ENCODE measurements around the gene PIP4K2B. TPM values are rescaled to one million over a fixed set of nuclear protein-coding genes. Genes with fewer than 3 reads are reported as not detected.
A peak's percentile ranks its signal among the peaks of the same experiment; 100 is the strongest.

Gene PIP4K2B
- total and polyA plus RNA-seq, 9 of the 15 experiments (the other 6 are each of a cell fraction or from before 2014, with no cell fraction given): 3.7 to 29.9 (median 23.0) TPM

DNA sequence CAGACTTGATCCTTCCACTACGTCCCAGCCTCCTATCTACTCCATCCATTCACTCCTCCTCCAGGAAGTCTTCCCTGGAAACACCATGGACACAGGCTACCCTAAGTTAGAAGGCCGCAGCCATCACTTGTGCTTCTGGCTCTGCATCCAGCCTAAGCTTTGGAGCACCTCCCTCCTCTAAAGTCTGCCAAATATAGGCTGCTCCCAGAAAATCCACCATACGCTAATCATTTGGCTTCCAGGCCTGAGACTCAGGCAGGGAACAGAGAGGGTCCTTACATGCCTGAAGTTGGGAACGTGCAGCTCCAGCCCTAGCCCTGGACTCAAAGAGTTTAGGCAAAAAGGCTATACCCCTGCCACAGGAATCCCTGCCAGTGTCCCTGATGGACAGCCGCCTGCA lies 57.9 kb downstream of the PIP4K2B start:
- Histone ChIP-seq H4K20me1 (replicated peaks; ENCODE audit: control insufficient read depth, insufficient read depth, low read length) (peaks cover 13% of the 10 kb centered on the region), H3K79me2 (ENCODE audit: control insufficient read depth, insufficient read depth, low read length) (peaks cover 47% of the 10 kb centered on the region), H3K4me2 (ENCODE audit: insufficient read depth, low read length) (no peak overlapping the region), H3K4me1 (replicated peaks in 1 of 2; ENCODE audit: control insufficient read depth in 2 of 2, insufficient read depth in 2 of 2, low read length in 2 of 2) (peaks cover 12 to 29% of the 10 kb centered on the region in 2 experiments), H3K27ac (ENCODE audit: extremely low read depth, low read depth, low read length) (no peak overlapping the region), H3K27me3 (ENCODE audit: control insufficient read depth in 2 of 2, insufficient read depth in 2 of 2, low read length in 2 of 2) (no peaks in the 10 kb centered on the region), H3K9me3 (replicated peaks; ENCODE audit: control insufficient read depth, insufficient read depth, low read depth, low read length) (no peaks in the 10 kb centered on the region), H3K9ac (ENCODE audit: insufficient read depth in 1 of 2, low read depth in 2 of 2, low read length in 2 of 2) (peak overlapping the region in 1 of 2 experiments; percentile 80; a peak in 2 of 4 replicates), H3K36me3 (ENCODE audit: control insufficient read depth, insufficient read depth, low read length) (peaks cover 43% of the 10 kb centered on the region; the same call in 2 of the 3 replicates), H2AFZ (ENCODE audit: low read depth, low read length) (no peak overlapping the region), H3K4me3 (no peak overlapping the region), H3K9me1 (ENCODE audit: control insufficient read depth, insufficient read depth, low read length) (peaks cover 7% of the 10 kb centered on the region)
- intact Hi-C loops (cut with micrococcal nuclease): no loop called here
- no peak for DNase-seq (ENCODE audit: extremely low read depth in 1 of 4, low spot score in 3 of 4)
- in situ Hi-C loops (cut with MboI): no loop called here
- BruUV-seq (replicated peaks): no TSS peak
- FAIRE-seq: no peak
- peak; percentile 34 for TF ChIP-seq ZFP36 (IDR thresholded peaks at IDR 0.05; ENCODE audit: low read depth, low read length, partially characterized antibody)
- no peak for TF ChIP-seq ZNF23 (CRISPR knock-in tag; IDR thresholded peaks at IDR 0.05)
- 80% methylated on average over 5 of the region's 5 CpGs for WGBS (ENCODE audit: insufficient coverage, low coverage, missing lambda C conversion rate)
- ATAC-seq: no peak
- ChIA-PET CTCF (ENCODE audit: low intra/inter-chr PET ratio) (no interaction called here), POLR2A (no interaction called here)

DNA sequence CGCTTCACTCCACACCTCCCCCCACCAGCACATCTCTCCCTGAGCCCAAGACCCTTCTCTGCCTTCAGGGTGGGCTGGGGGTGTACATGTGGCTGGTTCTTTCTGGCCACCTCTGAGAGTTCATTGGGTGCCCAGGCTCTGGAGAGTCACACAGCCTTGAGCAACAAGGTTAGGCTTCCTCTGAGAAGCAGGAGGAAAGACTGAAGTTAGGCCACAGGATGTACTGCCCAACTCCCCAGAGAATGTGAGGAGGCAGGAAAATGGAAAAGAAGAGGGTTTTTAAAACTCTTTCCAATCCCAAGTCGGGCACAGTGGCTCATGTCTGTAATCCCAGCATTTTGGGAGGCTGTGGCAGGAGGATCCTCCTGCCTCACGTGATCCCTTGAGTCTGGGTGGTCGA lies 58.5 kb downstream of the PIP4K2B start:
- ChIA-PET POLR2A (no interaction called here), CTCF (ENCODE audit: low intra/inter-chr PET ratio) (no interaction called here)
- H3K9me1 ChIP-seq (ENCODE audit: control insufficient read depth, insufficient read depth, low read length): peaks cover 5% of the 10 kb centered on the region
- H3K4me1 ChIP-seq (replicated peaks in 1 of 2; ENCODE audit: control insufficient read depth in 2 of 2, insufficient read depth in 2 of 2, low read length in 2 of 2): peaks cover 5 to 27% of the 10 kb centered on the region in 2 experiments
- no peaks in the 10 kb centered on the region for H3K9me3 ChIP-seq (replicated peaks; ENCODE audit: control insufficient read depth, insufficient read depth, low read depth, low read length)
- peaks cover 40% of the 10 kb centered on the region for H3K79me2 ChIP-seq (ENCODE audit: control insufficient read depth, insufficient read depth, low read length)
- no peak overlapping the region for H3K27ac ChIP-seq (ENCODE audit: extremely low read depth, low read depth, low read length)
- 64% methylated on average over 3 of the region's 4 CpGs for WGBS (ENCODE audit: insufficient coverage, low coverage, missing lambda C conversion rate)
- peaks cover 49% of the 10 kb centered on the region; the same call in 2 of the 3 replicates for H3K36me3 ChIP-seq (ENCODE audit: control insufficient read depth, insufficient read depth, low read length)
- FAIRE-seq: no peak
- DNase-seq (ENCODE audit: extremely low read depth in 1 of 4, low spot score in 3 of 4): no peak
- H2AFZ ChIP-seq (ENCODE audit: low read depth, low read length): no peak overlapping the region
- H3K4me3 ChIP-seq: no peak overlapping the region
- H3K27me3 ChIP-seq (ENCODE audit: control insufficient read depth in 2 of 2, insufficient read depth in 2 of 2, low read length in 2 of 2): no peaks in the 10 kb centered on the region
- H3K4me2 ChIP-seq (ENCODE audit: insufficient read depth, low read length): no peak overlapping the region
- H3K9ac ChIP-seq (ENCODE audit: insufficient read depth in 1 of 2, low read depth in 2 of 2, low read length in 2 of 2): peak overlapping the region in 1 of 2 experiments; percentile 56; a peak in 1 of 4 replicates
- no peak for ATAC-seq
- no TSS peak for BruUV-seq (replicated peaks)
- H4K20me1 ChIP-seq (replicated peaks; ENCODE audit: control insufficient read depth, insufficient read depth, low read length): peaks cover 10% of the 10 kb centered on the region
- in situ Hi-C loops (cut with MboI): no loop called here
- intact Hi-C loops (cut with micrococcal nuclease): no loop called here
- TF ChIP-seq JUNB (CRISPR knock-in tag; conservative IDR thresholded peaks at IDR 0.05) (no peak), PHTF2 (CRISPR knock-in tag; IDR thresholded peaks at IDR 0.05) (no peak), POLR2AphosphoS2 (IDR thresholded peaks at IDR 0.05; ENCODE audit: low read length) (no peak), BRCA1 (IDR thresholded peaks at IDR 0.05) (no peak), BRCA1 (CRISPR knock-in tag; IDR thresholded peaks at IDR 0.05) (no peak), ATF1 (CRISPR knock-in tag; IDR thresholded peaks at IDR 0.05) (no peak), ATF1 (tag; IDR thresholded peaks at IDR 0.05) (no peak)
- TF ChIP-seq, protein P1, sequence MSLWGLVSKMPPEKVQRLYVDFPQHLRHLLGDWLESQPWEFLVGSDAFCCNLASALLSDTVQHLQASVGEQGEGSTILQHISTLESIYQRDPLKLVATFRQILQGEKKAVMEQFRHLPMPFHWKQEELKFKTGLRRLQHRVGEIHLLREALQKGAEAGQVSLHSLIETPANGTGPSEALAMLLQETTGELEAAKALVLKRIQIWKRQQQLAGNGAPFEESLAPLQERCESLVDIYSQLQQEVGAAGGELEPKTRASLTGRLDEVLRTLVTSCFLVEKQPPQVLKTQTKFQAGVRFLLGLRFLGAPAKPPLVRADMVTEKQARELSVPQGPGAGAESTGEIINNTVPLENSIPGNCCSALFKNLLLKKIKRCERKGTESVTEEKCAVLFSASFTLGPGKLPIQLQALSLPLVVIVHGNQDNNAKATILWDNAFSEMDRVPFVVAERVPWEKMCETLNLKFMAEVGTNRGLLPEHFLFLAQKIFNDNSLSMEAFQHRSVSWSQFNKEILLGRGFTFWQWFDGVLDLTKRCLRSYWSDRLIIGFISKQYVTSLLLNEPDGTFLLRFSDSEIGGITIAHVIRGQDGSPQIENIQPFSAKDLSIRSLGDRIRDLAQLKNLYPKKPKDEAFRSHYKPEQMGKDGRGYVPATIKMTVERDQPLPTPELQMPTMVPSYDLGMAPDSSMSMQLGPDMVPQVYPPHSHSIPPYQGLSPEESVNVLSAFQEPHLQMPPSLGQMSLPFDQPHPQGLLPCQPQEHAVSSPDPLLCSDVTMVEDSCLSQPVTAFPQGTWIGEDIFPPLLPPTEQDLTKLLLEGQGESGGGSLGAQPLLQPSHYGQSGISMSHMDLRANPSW (CRISPR knock-in tag; IDR thresholded peaks at IDR 0.05): no peak
- TF ChIP-seq, protein P2, sequence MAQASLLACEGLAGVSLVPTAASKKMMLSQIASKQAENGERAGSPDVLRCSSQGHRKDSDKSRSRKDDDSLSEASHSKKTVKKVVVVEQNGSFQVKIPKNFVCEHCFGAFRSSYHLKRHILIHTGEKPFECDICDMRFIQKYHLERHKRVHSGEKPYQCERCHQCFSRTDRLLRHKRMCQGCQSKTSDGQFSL (CRISPR knock-in tag; IDR thresholded peaks at IDR 0.05): no peak
- TF ChIP-seq, protein P2 (tag; IDR thresholded peaks at IDR 0.05): no peak
